HG03159 (cell line): ENCODE measurements around the gene HCFC1R1.

Source experiments
- ATAC-seq: cut with Tn5 transposase; IDR thresholded peaks from one replicate; pipeline ENCODE4 v1.9.1; 2021; ENCODE audit warnings: mild to moderate bottlenecking, moderate library complexity; ENCODE audit not compliant: unreplicated experiment

HCFC1R1 gene

DNA sequence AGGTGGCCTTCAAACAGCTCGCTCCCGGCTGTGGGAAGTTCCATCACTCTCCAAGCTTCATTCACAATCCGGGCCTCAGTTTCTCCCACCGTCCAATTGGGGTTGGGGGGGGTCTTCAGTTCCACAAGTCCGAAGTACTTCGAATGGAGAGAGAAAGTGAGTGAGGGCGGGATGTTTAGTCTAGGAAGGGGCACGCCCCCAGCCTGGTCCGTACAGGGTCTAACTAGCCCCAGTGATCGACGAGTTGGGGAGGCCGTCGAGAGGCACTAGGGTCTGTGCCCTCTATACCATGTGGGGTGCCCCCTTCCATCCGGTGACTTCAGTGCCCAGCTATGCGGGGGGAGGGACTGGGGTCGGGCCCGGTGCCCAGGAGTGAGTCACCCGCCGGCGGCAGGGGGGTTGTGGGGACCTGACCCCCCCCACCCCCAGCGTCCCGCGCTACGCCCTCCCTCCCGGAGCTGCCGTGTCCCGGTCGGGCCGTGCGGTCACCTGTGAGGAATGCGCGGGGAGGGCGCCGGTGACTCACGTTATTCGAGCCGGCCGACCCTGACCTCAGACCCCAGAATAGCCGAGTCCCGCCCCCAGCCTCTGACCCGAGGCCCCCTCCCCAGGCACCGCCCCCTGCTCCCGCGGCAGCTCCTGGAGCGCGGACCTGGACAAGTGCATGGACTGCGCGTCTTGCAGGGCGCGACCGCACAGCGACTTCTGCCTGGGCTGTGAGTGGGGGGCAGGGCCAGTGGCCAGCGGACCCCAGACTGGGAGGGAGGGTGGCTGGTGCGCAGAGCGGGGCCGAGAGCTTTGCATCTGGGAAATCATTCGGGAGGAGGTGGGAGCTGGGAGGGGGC lies 2.9 kb downstream of the HCFC1R1 start:
- no peak for ATAC-seq

DNA sequence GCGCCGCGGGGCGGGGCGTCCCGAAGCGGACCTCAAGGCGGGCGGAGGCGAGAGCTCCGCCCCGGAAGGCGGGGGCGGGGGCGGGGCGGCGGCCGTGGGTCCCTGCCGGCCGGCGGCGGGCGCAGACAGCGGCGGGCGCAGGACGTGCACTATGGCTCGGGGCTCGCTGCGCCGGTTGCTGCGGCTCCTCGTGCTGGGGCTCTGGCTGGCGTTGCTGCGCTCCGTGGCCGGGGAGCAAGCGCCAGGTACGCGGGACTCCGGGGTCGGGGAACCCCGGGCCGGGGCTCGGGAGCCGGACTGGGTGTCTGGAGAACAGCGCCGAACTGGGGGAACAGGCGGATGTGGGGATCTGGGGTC lies 3.5 kb downstream of the HCFC1R1 start, which contains the start of gene TNFRSF12A:
TSS of gene TNFRSF12A (plus strand) at position 122 of the 357 bp plus-strand sequence. CDS start at position 152, 30 bp downstream.
- ATAC-seq = no peak

DNA sequence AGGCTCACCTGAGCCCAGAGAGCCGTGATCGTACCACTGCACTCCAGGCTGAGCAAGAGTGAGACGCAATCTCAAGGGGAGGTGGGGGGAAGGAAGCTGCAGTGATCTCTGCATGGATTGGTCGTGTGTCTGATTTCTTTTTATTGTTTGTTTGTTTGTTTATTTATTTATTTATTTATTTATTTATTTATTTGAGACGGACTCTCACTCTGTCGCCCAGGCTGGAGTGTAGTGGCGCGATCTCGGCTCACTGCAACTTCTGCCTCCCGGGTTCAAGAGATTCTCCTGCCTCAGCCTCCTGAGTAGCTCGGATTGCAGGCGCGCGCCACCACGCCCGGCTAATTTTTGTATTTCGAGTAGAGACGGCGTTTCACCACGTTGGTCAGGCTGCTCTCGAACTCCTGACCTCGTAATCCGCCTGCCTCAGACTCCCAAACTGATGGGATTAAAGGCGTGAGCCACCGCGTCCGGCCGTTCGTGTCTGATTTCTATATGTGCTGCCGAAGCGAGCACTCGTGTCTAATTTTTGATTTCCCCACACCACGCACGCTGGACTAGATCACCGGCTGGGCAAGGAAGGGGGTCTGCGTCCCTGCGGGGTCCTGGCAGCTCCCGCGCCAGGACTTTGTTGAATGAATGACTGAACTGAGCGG lies 4.0 kb downstream of the HCFC1R1 start:
- ATAC-seq = no peak

DNA sequence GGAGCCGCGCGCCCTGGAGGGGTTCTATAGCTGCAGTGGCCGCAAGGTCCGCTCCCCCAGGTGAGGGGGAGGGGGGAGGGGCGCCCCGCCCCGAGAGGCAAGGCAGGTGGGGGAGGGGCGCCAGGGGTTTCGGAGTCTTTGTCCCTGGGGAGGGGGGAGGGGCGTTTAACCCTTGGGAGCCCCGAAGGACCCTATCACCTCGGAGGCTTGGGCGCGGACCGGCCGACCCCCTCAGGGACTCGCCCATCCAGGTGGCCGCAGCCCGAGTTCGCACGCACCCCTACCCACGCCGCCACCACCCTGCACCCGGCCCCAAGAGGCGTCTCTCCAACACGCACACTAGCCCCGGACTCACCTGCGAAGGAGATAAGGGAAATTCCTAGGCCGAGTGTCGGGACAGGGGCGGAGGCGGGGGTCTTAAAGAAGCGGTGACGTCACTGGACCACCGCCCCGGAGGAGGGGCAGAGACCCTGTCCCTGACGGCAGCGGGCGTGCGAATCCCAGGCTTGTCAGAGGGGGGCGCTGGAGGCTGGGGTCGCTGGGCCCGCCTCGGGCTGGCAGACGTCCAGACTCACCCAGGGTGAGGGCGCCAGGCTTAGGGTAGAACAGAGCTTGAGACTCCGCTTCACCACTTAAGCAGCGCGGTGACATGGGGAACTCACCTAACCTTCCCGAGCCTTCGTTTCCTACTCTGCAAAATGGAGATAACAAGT lies 5.8 kb downstream of the HCFC1R1 start, which contains the start of gene CLDN6:
TSS of gene CLDN6 (minus strand) at position 390 of the 713 bp plus-strand sequence. CDS start 2,162 bp downstream, outside the sequence.
- no peak for ATAC-seq

DNA sequence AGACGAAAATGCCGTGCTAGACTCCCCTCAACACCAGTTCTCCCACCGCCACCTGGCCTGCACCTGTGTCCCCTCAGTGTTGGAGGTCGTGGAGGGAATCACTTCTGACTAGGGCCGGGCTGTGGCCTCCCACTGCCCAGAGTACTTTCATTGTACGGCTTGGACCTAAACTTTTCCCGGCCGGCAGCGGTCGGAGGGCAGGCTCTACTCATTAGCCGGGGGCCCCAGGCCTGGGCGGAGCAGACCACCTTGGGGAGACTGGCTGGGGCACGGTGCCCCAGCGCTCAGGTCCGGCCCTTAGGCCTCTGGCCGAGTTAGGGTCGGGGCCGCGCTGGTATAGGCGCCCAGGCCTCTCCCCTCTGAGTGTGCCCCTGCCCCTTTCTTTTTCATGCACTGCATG lies 6.4 kb downstream of the HCFC1R1 start:
- no peak for ATAC-seq

DNA sequence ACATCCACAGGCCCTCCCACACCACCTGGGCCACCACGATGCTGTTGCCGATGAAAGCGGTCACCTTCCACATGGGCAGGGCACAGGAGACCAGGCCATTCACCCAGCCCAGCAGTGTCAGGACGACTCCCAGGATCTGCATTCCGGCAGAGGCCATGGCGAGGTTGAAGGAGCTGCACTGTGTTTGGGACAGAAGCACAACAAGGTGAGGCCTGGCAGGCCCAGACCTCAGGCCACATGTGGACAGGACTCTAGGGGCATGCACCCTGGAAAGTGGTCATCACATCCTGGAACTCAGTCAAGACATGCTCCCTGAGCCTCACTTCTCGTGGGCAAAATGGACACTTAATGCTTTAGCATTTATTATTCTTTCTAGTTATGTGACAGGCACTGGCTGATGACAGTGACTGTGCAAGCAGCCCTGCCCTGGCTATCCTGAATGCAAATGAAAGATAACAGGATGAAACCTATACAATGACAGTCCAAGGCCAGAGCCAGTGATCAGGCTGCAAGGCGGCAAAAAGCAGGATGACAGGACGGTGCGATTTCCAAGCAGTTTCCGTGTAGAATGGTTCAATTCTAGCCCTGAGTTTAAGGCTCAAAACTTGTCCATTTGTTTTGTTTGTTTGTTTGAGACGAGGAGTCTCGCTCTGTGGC lies 7.7 kb downstream of the HCFC1R1 start:
- ATAC-seq = no peak

DNA sequence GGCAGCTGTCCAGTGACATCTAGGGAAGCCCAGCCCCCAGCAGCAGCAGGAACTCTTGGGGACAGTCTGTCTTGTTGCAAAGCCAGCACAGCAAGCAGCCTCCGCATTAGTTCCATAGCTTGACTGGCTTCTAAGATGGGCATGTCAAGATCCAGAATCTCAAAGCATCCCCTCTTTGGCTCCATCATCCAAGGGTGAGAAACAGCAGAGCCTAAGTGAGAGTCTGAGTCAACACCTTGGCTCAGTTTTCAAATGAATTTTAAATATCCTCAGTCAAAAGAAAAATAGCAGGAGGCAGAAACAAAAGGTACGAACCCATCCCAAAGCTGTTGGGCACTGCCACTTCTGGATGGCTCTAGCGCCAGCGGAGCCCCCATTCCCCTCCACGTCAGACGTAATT lies 8.8 kb downstream of the HCFC1R1 start:
- ATAC-seq = no peak

DNA sequence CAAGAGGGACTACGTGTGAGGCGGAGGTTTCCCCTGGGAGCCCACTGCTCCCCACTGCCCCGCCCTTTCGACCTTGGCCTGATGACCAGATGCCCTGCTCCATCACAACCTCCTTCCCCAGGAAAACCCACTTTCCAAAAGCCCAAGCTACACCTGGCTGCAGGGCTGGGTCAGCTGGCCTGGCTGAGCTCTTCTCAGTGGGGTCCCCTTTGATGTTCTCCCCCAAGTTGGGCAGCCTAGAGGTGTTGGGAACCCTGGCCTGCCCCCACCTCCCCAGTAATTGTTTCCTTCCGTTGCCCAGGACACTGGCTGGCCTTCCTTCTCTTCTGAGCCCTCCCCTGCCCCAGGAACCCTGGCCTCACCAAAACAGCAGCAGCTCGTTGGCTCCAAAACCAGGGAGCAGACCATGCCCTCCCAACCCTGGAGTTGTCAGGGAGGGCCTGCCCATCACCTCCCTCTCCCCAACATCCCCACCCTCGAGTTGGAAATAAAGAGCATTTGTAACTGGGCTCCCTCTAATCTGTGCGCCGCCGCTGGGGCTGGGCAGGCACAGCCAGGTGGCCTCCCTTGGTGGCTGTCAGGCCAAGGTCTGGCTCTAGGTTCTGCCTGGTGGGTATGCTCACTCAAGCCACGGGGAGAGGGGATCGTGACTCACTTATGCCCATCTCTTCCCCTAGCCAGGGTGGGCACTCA lies 9.6 kb downstream of the HCFC1R1 start:
- no peak for ATAC-seq

DNA sequence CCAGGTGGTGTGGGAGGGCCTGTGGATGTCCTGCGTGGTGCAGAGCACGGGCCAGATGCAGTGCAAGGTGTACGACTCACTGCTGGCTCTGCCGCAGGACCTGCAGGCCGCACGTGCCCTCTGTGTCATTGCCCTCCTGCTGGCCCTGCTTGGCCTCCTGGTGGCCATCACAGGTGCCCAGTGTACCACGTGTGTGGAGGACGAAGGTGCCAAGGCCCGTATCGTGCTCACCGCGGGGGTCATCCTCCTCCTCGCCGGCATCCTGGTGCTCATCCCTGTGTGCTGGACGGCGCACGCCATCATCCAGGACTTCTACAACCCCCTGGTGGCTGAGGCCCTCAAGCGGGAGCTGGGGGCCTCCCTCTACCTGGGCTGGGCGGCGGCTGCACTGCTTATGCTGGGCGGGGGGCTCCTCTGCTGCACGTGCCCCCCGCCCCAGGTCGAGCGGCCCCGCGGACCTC lies 10.2 kb downstream of the HCFC1R1 start:
- no peak for ATAC-seq

GRCh38 chr16:3012828-3013420 lies 10.8 kb downstream of the HCFC1R1 start, which contains the start of gene CLDN9:
CLDN9 (plus strand) TSS chr16:3012923; CDS start chr16:3013363, 440 bp downstream.
- ATAC-seq = no peak

DNA sequence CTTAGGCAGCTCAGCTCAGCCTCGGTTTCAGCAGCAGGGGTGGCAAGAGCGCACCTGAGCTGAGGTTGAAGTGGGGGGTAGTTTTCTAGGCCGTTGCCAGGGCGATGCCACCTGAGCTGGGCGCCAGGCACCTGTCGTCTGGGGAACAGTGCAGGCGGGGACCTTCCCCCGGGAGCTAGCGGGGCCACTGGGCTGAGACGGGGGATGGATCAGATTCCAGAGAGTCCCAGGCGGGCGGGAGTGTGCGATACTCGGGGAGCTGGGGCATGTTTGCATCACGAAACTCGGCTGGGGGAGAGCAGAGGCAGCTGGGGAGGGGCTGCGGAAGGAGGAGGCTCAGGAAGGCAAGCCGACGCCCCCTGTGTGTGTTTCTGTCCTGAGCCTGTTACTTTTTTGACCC lies 11.5 kb downstream of the HCFC1R1 start:
- ATAC-seq = no peak

DNA sequence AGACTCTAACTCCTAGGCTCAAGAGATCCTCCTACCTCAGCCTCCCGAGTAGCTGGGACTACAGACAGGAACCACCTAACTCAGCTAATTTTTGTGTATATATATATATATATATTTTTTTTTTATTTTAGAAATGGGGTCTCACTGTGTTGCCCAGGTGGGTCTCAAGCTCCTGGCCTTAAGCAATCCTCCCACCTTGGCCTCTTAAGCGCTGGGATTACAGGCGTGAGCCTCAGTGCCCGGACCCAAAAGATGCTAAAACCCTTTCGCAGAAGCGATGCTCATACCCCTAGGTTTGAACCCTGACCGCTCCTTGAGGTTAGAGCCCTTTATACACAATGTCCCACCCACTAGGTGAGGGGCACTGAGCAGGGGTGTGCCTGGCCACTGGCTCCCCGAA lies 13.2 kb downstream of the HCFC1R1 start:
- no peak for ATAC-seq

GRCh38 chr16:3009568-3010390 lies 14.0 kb downstream of the HCFC1R1 start:
- no peak for ATAC-seq

DNA sequence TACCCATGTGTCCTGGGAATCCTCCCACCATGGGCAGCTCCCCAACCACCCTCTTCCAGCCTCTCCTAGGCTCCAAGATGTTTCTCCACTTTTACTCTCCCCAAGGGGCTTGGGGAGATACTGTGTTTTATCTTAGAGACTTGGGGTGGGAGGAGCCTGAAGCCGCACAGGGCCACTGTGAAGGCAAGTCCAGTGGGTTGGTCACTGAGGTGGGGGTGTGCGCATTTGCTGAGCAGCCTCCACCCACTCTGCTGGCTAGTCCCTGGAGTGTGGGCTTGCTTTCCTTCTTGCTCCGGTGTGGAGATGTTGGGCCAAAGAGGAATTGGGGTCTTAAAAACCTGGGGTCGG lies 15.1 kb downstream of the HCFC1R1 start:
- no peak for ATAC-seq

DNA sequence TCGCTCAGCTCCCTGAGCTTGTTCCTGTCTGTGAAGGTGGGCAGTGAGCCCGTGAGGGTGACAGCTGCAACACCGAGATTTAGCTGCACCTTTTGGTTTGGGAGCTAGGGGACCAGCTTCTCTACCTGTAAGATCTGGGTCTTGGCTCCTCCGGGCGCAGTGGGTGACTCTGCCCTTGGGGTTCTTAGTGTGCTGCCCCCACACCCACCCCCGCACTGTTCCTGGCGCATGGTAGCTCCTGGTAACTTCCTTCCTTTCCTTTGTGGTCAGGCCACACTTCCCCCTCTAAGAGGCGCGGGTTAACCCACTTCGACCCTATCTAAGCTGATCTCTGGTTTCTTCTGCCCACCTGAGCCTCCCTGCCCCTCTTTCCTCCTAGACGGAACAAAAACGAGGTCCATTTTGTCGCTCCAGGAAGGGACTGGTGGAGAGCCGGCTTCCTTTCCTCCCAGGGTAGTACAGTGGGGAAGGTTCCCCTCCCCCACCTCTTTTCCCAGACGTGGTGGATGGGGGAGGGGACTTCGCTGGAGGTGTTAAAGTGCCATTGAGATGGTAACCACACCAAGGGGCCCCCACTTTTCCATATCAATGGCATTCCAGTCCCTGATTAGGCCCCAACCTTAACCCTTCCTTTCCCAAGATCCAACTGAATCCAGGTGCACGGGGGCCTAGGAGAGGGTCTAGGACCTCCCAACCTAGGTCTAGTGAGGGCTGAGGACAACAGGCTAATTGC lies 15.6 kb downstream of the HCFC1R1 start:
- no peak for ATAC-seq

DNA sequence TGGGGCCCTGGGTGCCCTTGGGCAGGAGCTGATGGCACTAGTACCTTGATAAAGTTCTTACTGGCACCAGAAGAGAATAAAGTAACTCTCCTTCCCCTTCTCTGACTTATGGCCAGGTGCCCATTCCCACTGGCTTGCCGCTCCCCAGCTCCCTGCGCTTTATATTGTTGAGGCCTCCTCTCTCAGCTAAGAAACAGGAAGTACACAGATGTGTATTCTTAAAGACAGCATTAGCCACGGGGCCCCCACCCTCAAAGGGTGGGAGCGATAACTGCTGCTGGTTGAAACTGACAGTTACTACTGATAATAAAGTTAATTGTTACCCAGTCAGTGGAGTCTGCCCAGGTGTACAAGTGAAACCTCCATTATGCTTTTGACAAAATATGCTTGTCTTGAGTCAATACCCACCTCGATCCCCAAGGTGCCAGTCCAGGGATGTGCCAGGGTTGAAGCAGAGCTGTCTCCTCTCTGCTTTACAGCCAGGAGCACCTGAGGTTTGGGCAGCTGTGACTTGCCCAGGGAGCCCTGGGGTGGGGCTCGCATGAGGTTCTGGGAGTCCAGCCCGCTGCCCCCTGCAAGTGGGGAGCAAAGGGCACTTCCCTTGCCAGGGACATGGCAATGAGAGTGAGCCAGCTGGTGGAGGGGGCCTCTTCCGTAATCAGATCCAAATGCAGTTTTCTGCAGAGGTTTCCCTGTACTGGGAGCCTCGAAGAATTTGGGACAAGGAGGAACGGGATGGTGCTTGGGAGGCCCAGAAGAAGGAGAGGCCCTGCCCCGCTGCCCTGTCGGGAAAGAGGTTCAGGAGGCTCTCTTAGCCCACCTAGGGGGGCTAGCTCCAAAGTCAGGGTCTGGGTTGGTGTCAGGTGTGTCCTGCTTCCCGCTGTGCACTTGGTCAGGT lies 16.4 kb downstream of the HCFC1R1 start:
- ATAC-seq = no peak

DNA sequence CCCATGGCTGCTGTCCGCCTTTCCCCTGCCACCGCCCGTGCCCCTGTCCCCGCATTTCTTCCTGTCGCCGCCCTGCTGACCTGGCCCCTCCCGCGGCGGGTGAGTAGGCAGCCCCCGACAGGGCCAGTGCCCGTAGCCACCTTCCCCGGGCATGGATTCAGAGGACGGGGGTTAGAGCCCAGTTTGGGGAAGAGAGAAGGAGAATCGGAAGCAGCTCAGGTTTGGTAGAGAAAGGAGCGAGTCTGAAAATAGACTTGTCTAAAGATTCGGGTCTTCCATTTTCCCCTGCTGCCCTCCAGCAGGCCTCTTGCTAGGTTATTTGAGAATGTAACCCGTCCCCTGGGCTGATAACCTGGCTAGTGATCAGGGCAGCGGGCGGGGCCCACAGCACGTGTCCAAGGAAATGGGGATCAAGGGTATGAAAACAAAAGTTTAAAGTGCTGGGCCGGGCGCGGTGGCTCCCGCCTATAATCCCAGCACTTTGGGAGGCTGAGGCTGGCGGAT lies 18.9 kb downstream of the HCFC1R1 start:
- ATAC-seq = no peak
